Endothelial cell of umbilical vein (primary cell): Measurements from ENCODE around the gene SKOR2.

ENCODE experiments used
- CTCF ChIP-seq, 2 donors: IDR thresholded peaks; 1 replicate in 1 of 2; 2 replicates in 1 of 2; pipeline ENCODE4 v1.5.1; 2011; ENCODE audit warnings: low read length in 2 of 2, mild to moderate bottlenecking in 2 of 2, moderate library complexity in 2 of 2, control low read depth in 1 of 2, inconsistent platforms in 1 of 2, low read depth in 1 of 2; ENCODE audit not compliant: insufficient read depth in 1 of 2; ENCODE audit errors: extremely low read depth in 1 of 2
- FOS ChIP-seq: IDR thresholded peaks from 2 replicates; pipeline ENCODE4 v1.6.1; 2011; ENCODE audit warnings: mild to moderate bottlenecking, low read length, moderate library complexity, borderline replicate concordance; ENCODE audit not compliant: insufficient read depth
- POLR2A ChIP-seq: IDR thresholded peaks from 2 replicates; pipeline ENCODE4 v1.6.1; 2012; ENCODE audit warnings: low read depth, mild to moderate bottlenecking, control low read depth, low read length

GRCh38 chr18:47274961-47275360, 23.5 kb upstream of the SKOR2 start:
- TF ChIP-seq FOS (no peak), CTCF (IDR thresholded peaks at IDR 0.05; ENCODE audit: extremely low read depth in 1 of 2, insufficient read depth in 1 of 2, low read depth in 1 of 2, low read length in 2 of 2) (no peak), POLR2A (no peak)
